Ascending aorta (tissue), 2 donors: ENCODE results near the gene ZNF277. TPM values are rescaled to one million over a fixed set of nuclear protein-coding genes. Genes with fewer than 3 reads are reported as not detected.

Source experiments
- DNase-seq, 2 donors: peaks; one replicate each; pipeline ENCODE4 v3.0.0-alpha.2; 2019; ENCODE audit warnings: low spot score in 2 of 2
- H3K27ac ChIP-seq, 2 donors: fragments of 200-600 bp; sonication (generic); one replicate each; pipeline ENCODE4 v1.5.1; 2016 to 2017; ENCODE audit warnings: mild to moderate bottlenecking in 1 of 2
- H3K27me3 ChIP-seq: fragments of 200-600 bp; sonication (generic); one replicate; pipeline ENCODE4 v1.5.1; 2017
- H3K36me3 ChIP-seq, 2 donors: fragments of 200-600 bp; sonication (generic); one replicate each; pipeline ENCODE4 v1.5.1; 2016
- H3K4me1 ChIP-seq, 2 donors: fragments of 200-600 bp; sonication (generic); one replicate each; pipeline ENCODE4 v1.5.1; 2016 to 2017; ENCODE audit warnings: mild to moderate bottlenecking in 1 of 2
- H3K4me3 ChIP-seq, 2 donors: fragments of 200-600 bp; sonication (generic); one replicate each; pipeline ENCODE4 v1.5.1; 2016 to 2017; ENCODE audit warnings: mild to moderate bottlenecking in 1 of 2
- H3K9me3 ChIP-seq, 2 donors: fragments of 200-600 bp; sonication (generic); one replicate each; pipeline ENCODE4 v1.5.1; 2016
- CTCF ChIP-seq, 3 experiments: fragments of 200-600 bp in 2 of 3; fragments of 450-650 bp in 1 of 3; sonication (generic) in 2 of 3; IDR thresholded peaks; one replicate each; pipeline ENCODE4 v1.5.1; 2016 to 2019; ENCODE audit warnings: antibody characterized with exemption in 3 of 3, mild to moderate bottlenecking in 1 of 3, moderate library complexity in 1 of 3
- intact Hi-C: fragments of 100-400 bp; cut with DNase I; formaldehyde crosslinking; loops from one replicate; pipeline ENCODE4 v1.15.1; 2023
- total RNA-seq: library from RNA; depleted of rRNA; stranded (reverse); fragments of >200 nt; gene quantifications from one replicate; pipeline ENCODE4 v1.1.0, GENCODE V29; 2016

ZNF277 gene
- total RNA-seq, 1 donor from 2014 or later, result 0.43 TPM

- no peak for DNase-seq
- no peaks in the 10 kb centered on the region for H3K36me3 ChIP-seq
- H3K4me1 ChIP-seq, result peaks cover 0 to 7% of the 10 kb centered on the region in 2 donors
- H3K4me3 ChIP-seq, result peak overlapping the region; percentile 82
- H3K27me3 ChIP-seq, result no peaks in the 10 kb centered on the region
- no peak for TF ChIP-seq CTCF (IDR thresholded peaks at IDR 0.05)
- peak overlapping the region; percentile 82 to 84 for H3K27ac ChIP-seq
- H3K9me3 ChIP-seq, result no peaks in the 10 kb centered on the region
- intact Hi-C loops, result loop anchor here (5.0 to 10.0 kb wide), 5 partner anchors 188 to 730 kb away; partner anchors contain the start of genes IMMP2L and LSMEM1
These were observed 1.8 kb upstream of the ZNF277 start for GRCh38 chr7:112204499-112205342.

- peak in 1 of 2 donors; percentile 75 for DNase-seq
These were observed 905 bp upstream of the ZNF277 start for GRCh38 chr7:112205343-112206237.

GRCh38 chr7:112206991-112207592 is 597 bp downstream of the ZNF277 start:
- Histone ChIP-seq H3K27me3 (no peaks in the 10 kb centered on the region), H3K4me1 (peaks cover 0 to 7% of the 10 kb centered on the region in 2 donors), H3K27ac (peak overlapping the region; percentile 78 to 82), H3K9me3 (no peaks in the 10 kb centered on the region), H3K36me3 (no peaks in the 10 kb centered on the region), H3K4me3 (peak overlapping the region; percentile 82)
- intact Hi-C loops, result loop anchor here (1.0 to 10.0 kb wide), 6 partner anchors 185 to 728 kb away; partner anchors contain the start of genes IFRD1, IMMP2L and LSMEM1
- no peak for DNase-seq
- TF ChIP-seq CTCF (IDR thresholded peaks at IDR 0.05), result no peak

More at GRCh38 chr7:112205343-112206237, 905 bp upstream of the ZNF277 start:
- Histone ChIP-seq H3K27me3 (no peaks in the 10 kb centered on the region), H3K36me3 (no peaks in the 10 kb centered on the region), H3K4me3 (peak overlapping the region; percentile 82), H3K27ac (peak overlapping the region; percentile 82 to 84), H3K4me1 (peaks cover 0 to 7% of the 10 kb centered on the region in 2 donors), H3K9me3 (no peaks in the 10 kb centered on the region)
- TF ChIP-seq CTCF (IDR thresholded peaks at IDR 0.05), result no peak
- intact Hi-C loops, result loop anchor here (1.0 to 10.0 kb wide), 6 partner anchors 187 to 729 kb away; partner anchors contain the start of genes IFRD1, IMMP2L and LSMEM1

- no peak for DNase-seq
- Histone ChIP-seq H3K27me3 (no peaks in the 10 kb centered on the region), H3K4me3 (peak overlapping the region; percentile 82), H3K4me1 (peaks cover 0 to 7% of the 10 kb centered on the region in 2 donors), H3K36me3 (no peaks in the 10 kb centered on the region), H3K27ac (no peak overlapping the region), H3K9me3 (no peaks in the 10 kb centered on the region)
- intact Hi-C loops, result loop anchor here (5.0 to 10.0 kb wide), 5 partner anchors 185 to 727 kb away; partner anchors contain the start of genes IMMP2L and LSMEM1
- no peak for TF ChIP-seq CTCF (IDR thresholded peaks at IDR 0.05)
These were observed 1.3 kb downstream of the ZNF277 start for GRCh38 chr7:112207765-112208164.

GRCh38 chr7:112211348-112211907 is 4.9 kb downstream of the ZNF277 start:
- DNase-seq, result no peak
- Histone ChIP-seq H3K4me1 (peaks cover 0 to 5% of the 10 kb centered on the region in 2 donors), H3K9me3 (no peaks in the 10 kb centered on the region), H3K36me3 (no peaks in the 10 kb centered on the region), H3K4me3 (no peak overlapping the region), H3K27me3 (no peaks in the 10 kb centered on the region), H3K27ac (no peak overlapping the region)
- intact Hi-C loops, result no loop called here
- no peak for TF ChIP-seq CTCF (IDR thresholded peaks at IDR 0.05)
